ENCODE results near the gene ARHGAP26.

The ARHGAP26 gene, protein sequence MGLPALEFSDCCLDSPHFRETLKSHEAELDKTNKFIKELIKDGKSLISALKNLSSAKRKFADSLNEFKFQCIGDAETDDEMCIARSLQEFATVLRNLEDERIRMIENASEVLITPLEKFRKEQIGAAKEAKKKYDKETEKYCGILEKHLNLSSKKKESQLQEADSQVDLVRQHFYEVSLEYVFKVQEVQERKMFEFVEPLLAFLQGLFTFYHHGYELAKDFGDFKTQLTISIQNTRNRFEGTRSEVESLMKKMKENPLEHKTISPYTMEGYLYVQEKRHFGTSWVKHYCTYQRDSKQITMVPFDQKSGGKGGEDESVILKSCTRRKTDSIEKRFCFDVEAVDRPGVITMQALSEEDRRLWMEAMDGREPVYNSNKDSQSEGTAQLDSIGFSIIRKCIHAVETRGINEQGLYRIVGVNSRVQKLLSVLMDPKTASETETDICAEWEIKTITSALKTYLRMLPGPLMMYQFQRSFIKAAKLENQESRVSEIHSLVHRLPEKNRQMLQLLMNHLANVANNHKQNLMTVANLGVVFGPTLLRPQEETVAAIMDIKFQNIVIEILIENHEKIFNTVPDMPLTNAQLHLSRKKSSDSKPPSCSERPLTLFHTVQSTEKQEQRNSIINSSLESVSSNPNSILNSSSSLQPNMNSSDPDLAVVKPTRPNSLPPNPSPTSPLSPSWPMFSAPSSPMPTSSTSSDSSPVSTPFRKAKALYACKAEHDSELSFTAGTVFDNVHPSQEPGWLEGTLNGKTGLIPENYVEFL

DNA sequence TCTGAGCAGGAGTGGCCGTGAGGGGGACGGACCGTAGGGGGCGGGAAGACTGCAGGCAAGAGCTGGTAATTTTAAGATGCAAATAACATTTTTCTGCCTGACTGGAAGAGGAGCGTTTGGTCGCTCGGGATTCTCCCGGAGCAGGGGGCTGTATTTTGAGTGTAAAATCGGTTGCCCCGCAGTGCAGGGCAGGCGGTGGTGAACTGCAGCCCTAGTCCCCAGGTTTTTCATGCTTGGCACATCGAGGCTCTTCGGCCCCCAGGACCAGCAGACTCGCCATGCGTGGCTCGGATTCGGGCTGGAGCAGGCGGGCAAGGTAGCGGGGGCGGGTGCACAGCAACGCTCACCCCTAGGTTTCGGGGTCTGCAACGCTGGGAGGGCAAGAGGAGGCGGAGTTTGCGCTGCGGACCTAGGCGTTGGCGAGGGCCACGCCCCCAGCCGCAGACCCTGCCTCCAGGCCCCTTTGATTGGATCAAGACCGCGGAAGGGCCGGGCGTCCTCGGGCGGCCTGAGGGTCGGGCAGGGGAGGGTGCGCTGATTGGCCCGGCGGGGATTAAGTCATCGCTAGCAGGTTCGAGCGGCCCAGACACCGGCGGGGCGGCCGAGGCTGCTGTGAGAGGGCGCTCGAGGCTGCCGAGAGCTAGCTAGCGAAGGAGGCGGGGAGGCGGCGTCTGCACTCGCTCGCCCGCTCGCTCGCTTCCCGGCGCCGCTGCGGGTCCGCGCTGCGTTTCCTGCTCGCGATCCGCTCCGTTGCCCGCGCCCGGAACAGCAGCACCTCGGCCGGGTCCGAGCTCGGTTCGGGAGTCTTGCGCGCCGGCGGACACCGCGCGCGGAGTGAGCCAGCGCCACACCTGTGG, at the start of gene ARHGAP26:
Gene ARHGAP26 (plus strand): TSS at position 585 of the 857 bp plus-strand sequence. CDS start 385 bp downstream, outside the sequence.
- DNase-seq = peak; percentile 96

DNA sequence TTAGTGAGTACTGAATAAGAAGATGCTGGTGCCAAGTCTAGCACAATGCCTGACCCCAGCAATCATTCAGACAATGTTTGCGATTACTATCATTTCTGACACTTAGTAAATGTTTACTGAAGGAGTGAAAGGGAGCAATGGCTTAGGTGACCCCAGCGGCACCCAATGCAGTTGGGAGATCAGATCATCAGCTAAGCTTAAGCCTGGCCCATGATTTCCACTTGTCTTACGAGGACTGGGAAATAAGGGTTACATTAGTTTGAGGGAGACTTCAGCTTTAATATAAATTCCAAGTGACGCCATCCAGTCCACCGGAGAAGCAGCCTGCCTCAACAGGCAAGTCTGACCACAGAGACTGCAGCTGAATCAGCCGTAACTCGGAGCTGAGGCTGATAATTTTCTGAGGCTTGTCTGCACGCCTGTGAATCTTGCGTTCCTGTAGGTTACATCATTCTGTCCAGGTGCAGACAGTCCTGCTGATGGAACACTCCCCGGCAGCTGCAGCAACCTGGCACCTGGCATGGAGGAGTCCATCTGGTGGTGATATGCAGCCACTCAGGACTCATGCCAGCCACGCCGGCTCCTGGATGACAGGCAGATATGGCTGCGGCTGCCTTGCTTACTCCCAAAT, 49.4 kb upstream of the ARHGAP26 start:
- no peak for DNase-seq

DNA sequence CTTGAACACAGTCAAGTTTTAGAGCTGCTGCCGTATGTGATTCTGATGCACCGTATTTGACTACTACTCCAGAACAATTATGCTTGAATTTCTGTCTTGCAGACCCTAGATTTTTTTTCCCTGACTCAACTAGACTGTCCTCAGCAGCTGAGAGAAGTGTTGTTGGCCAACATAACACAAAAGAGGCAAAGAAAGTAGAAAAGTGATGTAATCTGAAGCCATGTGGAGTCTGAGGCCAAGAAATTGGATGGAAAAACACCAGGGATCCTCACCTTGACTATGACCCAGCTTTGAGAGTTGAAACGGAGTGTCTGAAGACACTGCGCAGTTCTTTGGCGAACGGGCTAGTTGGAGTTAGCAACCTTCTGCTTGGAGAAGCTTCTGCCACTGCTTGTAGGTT, 48.0 kb upstream of the ARHGAP26 start:
- no peak for DNase-seq

DNA sequence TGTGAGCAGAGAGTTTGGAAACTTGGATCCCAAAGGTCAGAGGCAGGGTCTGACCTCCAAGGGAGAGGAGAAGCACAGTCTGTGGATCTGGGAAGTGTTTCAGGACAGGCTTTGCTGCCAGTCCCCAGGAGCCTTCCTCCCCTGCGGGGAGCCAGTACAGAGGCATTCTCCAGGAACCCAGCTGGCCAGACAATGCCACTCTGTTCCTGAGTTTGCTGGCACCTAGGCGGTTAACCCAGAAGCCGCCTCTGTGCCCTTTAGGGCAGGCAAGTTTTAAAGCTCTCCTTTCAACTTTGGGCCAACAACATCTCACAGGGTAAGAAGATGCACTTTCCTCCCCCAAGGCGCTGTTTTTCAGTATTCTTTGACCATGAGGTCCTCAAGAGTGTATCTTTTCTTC, 47.3 kb upstream of the ARHGAP26 start:
- no peak for DNase-seq

DNA sequence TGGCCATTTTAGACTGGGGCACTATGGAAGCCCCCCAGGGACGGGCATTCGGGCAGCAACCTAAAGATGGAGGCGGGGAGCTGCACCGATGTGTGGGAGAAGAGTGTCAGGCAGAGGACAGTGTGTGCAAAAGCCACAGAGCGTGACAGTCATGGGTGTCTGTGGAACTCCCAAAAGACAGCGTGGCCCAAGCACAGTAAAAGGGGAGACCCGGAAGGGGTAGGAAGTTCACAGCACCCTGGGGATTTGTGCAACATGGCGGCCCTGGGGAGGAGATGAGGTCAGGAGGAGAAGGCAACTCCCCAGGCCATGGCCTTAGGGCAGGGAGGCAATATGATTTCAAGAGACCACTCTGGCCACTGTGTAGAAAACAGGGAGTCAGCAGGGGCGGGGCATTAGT, 45.4 kb upstream of the ARHGAP26 start:
- no peak for DNase-seq

DNA sequence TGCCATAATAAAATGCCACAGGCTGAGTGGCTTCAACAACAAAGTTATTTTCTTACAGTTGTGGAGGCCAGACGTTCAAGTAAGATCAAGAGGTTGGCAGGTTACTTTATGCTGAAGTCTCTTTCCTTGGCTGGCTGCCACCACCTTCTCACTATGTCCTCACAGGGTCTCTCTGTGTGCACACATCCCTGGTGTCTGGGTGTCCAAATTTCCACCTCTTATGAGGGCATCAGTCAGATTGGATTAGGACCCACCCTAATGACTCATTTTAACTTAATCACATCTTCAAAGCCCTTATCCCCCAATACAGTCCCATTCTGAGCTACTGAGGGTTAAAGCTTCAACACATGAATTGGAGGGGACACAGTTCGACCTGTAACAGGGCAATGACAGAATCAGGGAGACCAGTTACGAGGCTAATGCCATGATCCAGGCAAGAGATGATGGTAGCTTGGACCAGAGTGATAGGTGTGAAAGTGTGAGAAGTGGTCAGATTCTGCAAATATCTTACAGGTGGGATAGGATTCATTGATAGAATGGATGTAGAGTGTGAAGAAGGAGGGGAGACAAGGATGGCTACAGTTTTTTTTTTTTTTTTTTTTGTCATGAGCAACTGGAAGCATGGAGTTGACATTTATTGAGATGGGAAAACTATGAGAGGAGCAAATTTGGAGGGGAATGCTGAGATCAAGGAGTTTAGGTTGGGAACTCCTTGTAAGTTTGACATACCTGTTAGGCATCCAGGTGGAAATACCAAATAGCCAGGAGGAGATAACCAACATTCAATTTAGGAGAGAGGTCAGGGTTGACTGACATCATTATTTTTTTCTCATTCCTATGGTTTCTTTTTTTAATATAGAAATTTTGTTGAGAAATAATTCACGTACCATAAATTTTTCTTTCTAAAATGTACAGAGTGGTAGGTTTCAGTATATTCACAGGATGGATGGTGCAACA, 44.7 kb upstream of the ARHGAP26 start:
- no peak for DNase-seq

DNA sequence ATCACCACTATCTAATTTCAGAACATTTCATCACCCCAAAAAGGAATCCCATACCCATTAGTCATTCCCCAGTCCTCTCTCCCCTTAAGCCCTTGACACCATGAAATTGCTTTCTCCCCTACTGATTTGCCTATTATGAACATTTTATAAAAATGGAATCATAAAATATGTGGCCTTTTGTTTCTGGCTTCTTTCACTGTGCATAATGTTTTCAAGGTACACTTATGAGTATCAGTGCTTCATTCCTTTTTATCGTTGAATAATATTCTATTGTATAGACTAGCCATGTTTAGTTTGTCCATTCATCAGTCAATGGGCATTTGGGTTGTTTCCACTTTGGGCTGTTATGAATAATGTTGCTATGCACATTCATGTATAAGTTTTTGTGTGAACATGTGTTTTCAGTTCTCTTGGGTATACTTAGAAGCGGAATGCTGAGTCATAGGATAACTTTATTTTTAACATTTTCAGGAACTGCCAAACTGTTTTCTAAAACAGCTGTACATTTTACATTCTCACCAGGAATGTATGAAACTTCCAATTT, 43.9 kb upstream of the ARHGAP26 start:
- no peak for DNase-seq

DNA sequence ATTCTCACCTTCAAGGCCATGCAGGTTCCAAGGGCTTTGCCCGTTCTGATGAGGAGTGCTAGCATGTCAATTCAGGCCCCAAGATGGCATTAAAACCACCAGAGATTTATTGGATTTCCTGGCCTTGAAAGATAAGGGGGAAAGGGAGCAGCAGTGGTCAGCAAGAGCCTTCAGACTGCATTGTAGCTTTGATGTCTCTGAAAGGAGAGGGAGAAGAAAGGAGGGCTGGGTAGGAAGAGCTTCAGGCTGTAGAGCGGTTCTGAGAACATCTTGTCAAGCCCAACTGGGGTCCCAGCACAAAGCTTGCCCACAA, 42.5 kb upstream of the ARHGAP26 start:
- DNase-seq = no peak

DNA sequence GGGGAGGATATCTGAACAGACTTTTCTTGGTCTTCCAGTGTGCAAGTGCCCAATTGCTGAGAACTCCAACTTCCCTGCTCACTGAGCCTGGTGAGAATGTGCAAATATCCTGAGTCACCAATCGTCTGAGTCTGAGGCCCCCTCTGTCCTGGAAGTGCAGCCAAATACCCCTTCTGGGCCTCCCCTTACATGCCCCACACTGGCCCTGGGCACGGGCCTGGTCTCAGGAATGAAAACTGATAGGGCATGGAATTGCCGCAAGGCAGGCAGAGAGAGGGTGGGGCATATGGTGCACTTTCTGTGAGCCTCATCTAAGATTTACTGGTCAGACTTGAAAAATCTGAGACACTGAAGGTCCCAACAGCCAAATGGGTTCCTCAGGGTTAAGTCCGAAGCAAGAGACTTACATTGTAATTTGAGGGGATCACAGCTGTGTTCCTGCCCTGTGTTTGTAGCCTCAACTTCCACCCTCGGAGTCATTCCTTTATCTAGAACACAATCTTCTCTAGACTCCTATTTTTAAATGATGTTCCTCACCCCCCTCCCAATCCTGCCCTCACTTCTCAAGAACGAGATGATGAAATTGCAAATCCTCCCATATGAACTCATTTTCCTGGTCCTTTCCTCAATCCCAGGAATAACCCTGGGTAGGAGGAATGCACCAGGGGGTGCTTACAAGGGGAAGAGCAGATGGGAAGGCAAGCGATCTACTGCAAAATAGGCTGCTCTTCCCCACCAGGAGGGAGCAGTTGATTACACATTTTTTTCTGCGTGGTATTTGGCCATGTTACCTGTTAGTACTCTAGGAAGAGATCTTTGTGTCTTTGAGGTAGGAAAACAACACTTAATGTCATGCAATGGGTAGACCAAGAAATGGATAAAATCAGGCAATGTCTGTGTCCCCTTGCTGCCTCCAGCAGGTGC, 34.6 kb upstream of the ARHGAP26 start:
- DNase-seq = no peak

DNA sequence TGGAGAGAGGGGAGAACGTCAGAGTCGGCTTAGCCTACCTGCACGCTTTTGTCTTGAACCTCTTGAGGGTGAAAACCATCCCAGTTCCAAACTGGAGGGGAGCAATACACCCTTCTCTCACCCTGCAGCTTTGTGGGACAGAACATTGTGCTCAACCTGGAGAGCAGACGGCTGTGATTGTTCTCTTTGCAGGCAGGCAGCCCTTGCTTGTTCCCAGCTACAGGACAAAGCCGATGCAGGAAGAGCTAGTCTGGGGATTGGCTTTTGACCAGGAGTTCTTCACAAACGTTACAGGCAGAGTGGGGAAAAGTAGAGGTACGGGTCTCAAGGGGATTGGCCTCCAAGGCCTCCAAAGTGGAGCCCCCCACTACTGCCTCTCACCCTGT, 33.9 kb upstream of the ARHGAP26 start:
- peak; percentile 49 for DNase-seq

DNA sequence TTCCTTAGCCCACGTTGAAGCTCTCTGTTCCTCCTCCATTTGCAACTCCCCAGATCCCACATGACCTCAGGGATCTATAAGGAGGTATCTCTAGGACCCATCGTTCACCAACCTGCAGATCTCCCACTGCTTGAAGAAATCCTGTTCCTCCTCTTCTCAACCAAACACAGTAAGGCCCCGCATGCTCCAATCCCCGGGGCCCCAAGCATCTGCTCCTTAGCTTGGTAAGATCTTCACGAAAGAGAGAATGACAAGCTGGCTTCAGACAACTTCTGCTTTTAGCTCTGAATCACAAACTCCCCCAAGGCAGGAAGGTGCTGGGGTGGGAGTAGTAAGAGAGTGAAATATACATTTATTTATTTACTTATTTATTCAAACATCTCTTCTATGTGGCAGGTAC, 33.0 kb upstream of the ARHGAP26 start:
- DNase-seq = peak; percentile 37

DNA sequence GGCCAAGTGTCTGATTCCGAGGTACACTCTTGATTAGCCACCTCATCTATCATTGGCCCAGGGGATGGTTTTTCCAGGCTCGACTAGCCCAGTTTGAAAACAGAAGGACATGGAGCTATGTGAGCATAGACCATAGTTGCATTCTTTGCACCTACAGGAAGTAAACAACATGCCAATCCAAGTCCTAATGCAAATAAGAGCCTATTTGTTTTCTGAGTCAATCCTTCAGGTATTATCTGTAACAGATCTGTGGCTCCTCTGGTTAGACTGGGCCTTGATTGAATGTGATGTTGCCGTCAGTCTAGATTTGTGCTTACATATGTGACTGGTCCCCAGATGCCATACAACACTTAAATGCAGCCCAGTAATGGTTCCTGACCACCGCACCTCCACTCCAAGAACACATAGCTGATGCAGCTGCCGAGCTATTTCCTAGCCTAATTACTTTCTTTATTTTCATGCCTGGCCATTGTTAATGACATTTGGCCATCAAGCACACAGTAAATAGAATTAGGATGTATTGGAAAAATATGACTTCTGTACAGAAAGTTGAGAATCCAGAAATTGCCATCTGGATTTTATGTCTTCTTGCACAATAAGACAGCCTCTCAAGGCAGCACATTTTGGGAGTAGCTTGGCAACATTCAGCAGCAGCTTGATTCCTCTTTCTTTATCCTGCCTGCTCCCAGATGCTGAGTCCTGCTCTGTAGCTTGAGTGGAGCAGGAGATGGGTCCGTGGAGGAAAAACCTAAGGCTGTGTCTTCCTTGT, 29.5 kb upstream of the ARHGAP26 start:
- DNase-seq = peak; percentile 15

DNA sequence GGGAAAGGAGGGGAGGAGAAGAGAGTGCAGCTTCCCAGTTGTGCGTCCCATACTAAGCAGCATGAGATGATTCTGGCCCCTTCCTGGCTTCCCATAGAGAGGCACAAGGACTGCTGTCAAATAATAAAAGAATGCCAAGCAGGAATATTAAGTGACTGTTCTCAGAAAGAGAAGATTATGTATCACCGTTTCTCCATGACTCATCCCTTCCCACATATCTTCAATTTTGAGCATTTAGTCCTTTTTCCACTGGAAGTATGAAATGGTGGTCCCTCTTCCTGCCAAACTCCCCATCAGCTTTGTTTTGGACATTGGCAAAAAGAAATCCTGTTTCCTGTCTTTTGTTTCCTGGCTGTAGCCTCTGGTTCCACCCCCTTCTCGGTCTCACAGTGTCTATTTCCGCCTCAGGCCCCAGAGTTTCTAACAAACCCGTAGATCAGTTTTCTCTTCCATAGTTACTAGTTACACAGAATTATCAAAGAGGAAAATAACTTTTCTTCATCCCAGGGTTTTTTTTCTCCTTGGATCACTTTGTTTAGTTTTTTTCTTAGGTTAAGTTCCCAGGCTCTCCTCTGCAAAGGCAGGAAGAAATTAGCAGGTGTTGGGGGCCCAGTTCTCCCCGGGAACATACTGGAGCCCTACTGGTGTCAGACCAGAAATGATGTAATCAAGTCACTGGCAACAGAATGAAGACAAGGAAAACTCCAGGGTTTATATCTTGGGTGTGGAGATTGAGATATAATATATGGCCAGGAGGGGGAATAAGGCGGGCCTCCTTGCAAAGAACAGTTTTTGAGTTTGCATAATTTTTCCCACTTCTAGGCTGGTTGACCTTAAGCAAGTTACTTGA, 26.4 kb upstream of the ARHGAP26 start:
- DNase-seq = peak; percentile 3

DNA sequence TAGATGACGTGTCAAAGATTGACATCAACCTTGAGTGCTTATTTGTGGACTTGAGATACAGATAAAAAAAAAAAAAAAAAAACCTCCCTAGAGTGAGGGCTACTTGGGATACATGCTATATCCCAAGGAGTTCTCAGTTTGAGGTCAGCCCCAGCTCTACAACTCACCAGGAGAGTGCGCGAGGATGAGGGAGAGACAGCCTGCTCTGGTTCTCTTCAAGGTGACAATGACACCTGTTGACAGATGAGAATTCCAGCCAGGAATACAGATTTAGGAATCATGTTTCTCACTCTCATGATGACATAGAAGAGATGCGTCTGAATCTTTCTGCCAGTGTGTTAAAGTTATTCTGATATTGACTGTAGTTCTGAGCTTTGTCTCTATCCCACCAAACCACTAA, 24.9 kb upstream of the ARHGAP26 start:
- DNase-seq = no peak

DNA sequence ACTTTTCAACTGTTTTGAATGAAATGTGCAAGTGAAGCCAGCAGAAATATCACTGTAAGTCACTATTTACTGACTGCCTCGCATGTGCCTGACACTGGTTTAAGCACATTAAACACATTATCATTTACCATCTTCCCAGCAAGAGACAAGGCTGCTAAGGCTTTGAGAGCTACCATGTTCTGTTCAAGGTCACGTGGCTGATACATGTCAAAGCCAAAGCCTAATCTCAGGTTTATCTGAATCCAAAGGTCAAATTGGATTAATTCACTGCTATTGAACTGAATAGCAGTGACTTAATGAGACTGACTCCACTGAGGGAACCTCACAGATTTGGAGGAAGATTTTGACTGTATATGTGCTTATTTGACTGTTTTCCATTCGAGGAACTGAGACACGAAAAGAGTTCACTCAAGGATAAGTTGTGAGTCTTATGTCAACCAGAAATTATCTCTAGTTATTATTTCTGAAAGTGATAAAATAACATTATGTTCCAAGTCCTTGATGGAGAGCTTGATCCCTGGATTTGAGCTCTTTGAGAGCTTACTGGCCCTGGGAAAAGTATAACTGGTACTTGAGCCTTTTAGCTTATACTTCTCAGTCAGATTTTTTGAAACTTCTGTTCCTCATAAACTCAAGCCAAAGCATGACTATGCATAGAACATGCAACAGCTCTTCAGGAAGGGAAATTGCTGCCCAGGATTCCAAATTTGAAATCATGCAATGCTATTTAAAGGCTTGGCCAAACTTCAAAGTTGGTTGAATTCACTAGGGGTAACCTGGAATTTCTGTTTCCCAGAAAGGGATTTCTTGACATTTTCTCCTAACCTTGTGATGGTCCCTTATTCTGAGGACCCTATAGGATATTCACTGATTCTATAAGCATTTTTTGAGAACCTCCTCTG, 23.4 kb upstream of the ARHGAP26 start:
- DNase-seq = no peak

DNA sequence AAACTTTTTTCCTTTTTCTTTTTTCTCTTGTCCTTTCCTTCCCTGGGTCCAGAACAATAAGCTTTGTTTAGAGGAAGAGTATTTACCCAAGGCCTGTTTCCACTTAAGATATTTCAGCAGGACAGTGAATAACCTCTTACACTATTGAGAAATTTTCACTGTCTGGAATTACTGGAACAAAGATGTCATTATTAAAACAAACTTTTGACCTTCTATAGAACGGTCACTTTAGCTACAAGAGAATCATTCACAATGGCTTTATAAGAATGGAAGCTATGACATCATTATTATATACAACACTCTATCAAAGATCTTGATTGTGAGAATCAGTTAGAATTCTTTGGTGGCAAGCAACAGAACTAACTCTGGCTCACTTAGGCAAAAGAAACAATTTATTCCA, 22.0 kb upstream of the ARHGAP26 start:
- no peak for DNase-seq

DNA sequence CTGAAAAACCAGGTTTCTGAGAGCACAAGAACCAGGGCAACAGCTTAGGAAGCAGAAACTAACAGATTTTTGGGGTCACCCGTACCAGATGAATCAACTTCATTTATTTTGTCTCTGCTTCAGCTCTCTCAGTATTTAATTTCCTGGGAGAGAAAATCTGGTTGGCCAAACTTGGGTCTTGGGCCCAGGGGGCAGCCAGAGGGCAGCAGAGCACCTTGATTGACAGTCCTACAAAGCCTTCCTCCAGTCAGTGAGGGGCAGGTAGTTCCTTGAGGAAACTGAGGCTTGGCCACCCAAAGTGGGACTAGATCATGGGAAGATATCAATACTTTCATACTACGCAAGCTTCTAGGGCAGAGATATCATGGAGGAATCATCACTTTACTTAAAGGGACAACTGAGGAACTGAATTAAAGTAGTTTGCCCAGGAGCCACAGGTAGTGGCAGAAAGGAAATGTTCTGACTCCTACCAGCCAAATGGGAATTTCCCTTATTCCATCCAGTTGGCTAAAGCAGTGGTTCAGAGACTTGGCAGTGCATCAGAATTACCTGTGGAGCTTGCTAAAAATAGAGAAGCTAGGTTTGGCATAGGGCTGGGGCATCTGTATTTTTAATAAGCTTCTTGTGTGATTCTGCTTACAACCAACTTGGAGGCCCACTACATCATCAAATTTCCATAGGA, 21.5 kb upstream of the ARHGAP26 start:
- peak; percentile 81 for DNase-seq
